T47D (cell line): Measurements from ENCODE around the gene HAT1.

Experiments
- DNase-seq, 2 experiments: peaks; one replicate each; pipeline versions ENCODE4 v3.0.0 to v3.0.0-alpha.2; 2011 to 2012; ENCODE audit warnings: low read depth in 1 of 2, low spot score in 1 of 2
- JUND ChIP-seq: IDR thresholded peaks from 2 replicates; pipeline ENCODE4 v1.6.1; 2012; ENCODE audit warnings: low read depth
- in situ Hi-C: cut with HindIII; loops from 2 replicates; pipeline ENCODE4 v1.10.0; 2016; ENCODE audit warnings: low sequenced_read_pairs, low pct_unique_long_range_greater_than_20kb

The HAT1 gene

GRCh38 chr2:172000696-172001361 is 78.6 kb downstream of the HAT1 start:
- in situ Hi-C loops, result no loop called here
- no peak for TF ChIP-seq JUND
- no peak for DNase-seq

GRCh38 chr2:172007372-172007771 is 85.1 kb downstream of the HAT1 start:
- TF ChIP-seq JUND, result no peak
- DNase-seq, result no peak
- in situ Hi-C loops, result no loop called here

GRCh38 chr2:172009823-172010222 is 87.6 kb downstream of the HAT1 start:
- no peak for DNase-seq
- no peak for TF ChIP-seq JUND
- in situ Hi-C loops, result no loop called here

- TF ChIP-seq JUND, result no peak
- DNase-seq, result no peak
- in situ Hi-C loops, result no loop called here
Measured at GRCh38 chr2:172011812-172012575, 89.7 kb downstream of the HAT1 start.

GRCh38 chr2:172012677-172013391 is 90.6 kb downstream of the HAT1 start:
- DNase-seq, result peak in 1 of 2 experiments; percentile 59
- no peak for TF ChIP-seq JUND
- in situ Hi-C loops, result no loop called here

GRCh38 chr2:172013396-172013795 is 91.1 kb downstream of the HAT1 start:
- TF ChIP-seq JUND, result no peak
- in situ Hi-C loops, result no loop called here
- no peak for DNase-seq

- in situ Hi-C loops, result no loop called here
- TF ChIP-seq JUND, result no peak
- DNase-seq, result peak in 1 of 2 experiments; percentile 56
Measured at GRCh38 chr2:172021074-172021931, 99.0 kb downstream of the HAT1 start.

- DNase-seq, result peak in 1 of 2 experiments; percentile 22
- TF ChIP-seq JUND, result no peak
- in situ Hi-C loops, result no loop called here
Measured at GRCh38 chr2:172021955-172022354, 99.7 kb downstream of the HAT1 start.

GRCh38 chr2:172031536-172031935 is 109.3 kb downstream of the HAT1 start:
- DNase-seq, result peak in 1 of 2 experiments; percentile 40
- no peak for TF ChIP-seq JUND
- in situ Hi-C loops, result no loop called here
